Dermis microvascular lymphatic vessel endothelial cell (primary cell): ENCODE data around the gene FBXO41. TPM values are rescaled to one million over a fixed set of nuclear protein-coding genes. Genes with fewer than 3 reads are reported as not detected.

Source experiments
- DNase-seq, 2 donors: peaks; one replicate each; pipeline versions ENCODE4 v3.0.0 to v3.0.0-alpha.2; 2010; ENCODE audit warnings: low read depth in 2 of 2
- total RNA-seq: library from RNA; depleted of rRNA; stranded (reverse); fragments of >200 nt; gene quantifications from 2 replicates; pipeline ENCODE4 v1.2.1, GENCODE V29; 2014

Gene FBXO41
- total RNA-seq, 1 donor from 2014 or later, result 0.13 TPM

DNA sequence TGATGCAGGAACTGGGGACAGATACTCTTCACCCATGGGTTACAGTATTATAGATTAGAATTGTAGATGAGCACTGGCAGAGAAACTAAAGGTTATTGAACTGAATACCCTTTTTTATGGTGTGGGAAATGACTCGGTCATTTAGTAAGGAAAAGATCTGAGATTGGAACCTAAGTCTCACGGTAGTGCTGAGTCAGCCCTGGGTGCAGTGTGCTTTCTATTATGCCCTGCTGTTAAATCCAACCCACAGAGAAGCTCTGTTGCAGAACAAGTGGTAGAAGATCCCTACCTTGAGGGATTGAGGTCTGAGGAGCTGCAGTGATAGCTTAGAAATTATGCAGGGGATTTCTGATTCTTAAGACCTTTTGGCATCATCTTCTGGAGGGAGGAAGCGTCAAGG is 37.4 kb downstream of the FBXO41 start:
- DNase-seq, result no peak

DNA sequence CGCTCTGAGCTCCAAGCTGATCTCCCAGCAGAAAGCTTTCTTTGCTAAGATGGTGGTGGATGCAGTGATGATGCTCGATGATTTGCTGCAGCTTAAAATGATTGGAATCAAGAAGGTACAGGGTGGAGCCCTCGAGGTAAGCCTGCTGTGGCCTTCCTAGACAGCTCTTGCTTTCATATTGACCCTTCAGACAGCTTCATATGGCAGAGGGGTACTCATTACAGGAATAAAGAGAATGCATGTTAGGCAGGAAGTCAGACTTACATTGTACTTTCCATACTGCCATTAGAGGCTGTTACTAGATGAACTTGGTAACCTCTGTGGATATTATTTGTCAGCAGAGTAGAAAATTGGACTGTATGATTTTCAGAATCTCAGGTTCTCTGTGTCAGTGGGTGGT is 39.7 kb downstream of the FBXO41 start:
- DNase-seq, result no peak

DNA sequence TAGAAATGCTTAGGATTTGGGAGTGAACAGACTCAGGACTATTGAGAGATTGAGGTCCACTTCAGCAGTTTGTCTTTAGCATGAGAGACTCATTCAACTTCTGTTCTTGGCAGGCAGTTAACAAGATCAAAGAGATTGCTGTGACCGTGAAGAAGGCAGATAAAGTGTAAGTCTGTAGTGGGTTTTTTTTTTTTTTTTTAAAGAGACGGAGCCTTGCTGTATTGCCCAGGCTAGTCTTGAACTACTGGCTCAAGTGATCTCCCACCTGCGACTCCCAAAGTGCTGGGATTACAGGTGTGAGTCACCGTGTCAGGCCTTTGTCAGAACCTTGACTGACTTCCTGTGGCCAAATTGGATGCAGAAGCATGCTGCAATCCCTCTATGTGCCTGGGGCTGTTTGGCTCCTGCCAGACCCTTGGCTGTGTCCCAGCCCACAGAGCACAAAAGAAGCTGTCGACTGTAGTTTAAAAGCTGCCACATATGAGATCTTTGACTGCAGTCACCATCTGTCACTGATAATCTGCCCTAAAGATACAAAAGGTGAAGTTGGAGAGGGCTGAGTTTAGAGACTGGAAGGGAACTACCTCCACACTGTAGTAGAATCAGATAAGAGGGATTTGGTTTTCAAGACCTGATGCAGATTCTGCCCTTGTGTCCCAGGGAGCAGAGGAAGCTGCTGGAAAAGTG is 40.3 kb downstream of the FBXO41 start:
- DNase-seq, result no peak

DNA sequence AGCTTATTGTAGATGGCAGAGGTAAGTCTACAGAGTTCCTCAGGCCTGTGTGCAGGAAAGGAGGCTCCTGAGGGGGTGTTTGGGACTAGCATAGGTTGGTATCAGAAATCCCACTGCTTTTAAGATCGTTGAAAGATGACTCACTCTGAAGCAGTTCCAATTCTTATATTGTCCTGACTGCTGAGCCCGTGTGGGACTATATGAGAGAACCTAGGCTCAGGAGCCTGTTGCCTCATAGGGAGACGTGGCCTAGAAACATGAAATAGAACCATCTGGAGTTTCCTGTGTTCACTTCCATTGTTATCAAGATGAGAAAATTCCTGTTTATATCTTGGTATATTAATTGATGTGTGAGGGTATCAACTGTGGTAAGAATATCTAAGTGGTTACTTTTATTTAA is 44.5 kb downstream of the FBXO41 start:
- peak in 1 of 2 donors; percentile 81 for DNase-seq

DNA sequence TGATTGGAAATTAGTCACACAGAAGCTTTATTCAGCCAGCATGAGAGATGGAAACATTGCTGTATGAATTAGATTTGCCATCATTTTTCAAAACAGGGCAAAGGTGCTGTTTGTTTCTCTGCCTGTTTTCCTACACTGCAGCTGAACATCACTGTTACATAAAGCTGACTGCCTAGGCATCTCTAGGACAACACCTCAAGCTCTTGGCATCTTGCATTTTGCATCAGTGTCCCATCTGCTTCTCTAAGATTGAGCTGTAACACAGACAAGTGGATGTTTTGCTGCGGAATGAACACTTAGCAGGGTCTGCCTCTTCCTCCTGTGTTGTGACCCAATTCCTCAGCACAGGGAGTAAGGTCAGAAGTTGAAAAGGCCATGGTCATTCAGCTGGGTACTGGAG is 45.3 kb downstream of the FBXO41 start:
- DNase-seq, result no peak

DNA sequence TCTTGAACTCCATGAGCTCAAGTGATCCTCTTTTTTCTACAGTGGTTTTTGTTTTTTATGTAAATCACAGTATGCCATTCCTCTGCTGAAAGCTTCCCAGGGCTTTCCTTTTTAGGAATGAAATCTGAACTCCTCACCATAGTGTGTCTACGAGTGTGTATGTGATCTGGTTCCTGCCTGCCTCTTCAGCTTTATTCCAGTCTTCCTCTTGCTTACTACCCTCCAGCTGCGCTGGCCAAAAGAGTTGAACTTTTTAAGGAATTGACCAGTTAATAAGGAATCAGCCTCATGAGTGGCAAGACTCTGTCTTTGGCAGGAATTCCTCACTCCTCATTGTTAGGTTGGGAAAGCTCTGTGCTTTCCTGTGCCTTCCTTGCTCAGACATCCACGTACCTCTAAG is 46.1 kb downstream of the FBXO41 start:
- no peak for DNase-seq

DNA sequence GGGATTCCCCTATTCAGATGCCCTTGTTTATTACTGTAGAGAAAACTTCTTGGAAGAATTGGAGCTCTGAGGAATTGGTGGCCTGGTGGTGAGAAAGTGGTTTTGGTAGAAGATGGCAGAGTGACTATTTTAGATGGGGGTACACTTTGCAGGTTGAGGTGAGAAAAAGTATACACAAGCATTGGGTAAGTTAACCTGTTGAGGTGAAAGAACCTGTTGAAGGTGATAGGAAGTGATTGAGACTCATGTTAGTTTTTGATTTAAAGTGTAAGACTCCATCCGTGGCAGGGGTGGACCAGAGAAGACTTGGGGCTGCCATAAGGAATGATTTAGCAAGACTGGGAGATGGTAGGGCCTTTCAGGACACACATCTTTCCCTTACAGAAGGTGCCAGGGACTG is 47.1 kb downstream of the FBXO41 start:
- no peak for DNase-seq

DNA sequence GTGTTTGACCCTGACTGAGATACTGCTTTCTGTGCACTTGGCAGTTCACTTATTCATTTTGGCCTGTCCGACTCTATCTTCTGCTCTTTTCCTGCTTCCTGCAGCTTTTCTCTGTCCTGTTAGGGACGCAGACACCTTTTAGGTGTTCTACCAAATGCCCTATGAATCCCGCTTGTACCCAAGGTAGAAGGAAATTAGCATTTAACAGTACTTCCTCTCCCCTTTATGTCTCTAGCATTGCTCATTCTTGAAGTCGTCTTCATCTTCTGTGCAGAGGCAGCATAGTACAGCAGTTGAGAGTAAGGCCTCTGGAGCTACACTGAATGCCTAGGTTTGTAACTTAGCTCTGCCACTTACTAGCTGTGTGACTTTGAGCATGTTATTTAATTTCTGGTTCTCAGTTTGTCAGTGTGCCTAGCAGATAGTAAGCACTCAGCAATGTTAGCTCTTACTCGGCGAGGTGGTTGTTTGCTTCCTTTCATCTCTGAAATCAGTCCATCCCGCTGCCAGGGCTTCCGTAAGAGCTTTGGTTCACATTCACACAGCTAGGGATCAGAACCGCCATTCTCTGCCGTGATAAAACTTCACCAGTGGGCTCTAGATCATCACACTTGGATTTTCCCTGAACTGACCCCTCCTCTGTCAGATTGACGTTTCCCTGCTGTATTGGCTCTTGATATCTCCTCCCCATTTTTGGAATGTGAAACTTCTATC is 48.8 kb downstream of the FBXO41 start:
- no peak for DNase-seq

DNA sequence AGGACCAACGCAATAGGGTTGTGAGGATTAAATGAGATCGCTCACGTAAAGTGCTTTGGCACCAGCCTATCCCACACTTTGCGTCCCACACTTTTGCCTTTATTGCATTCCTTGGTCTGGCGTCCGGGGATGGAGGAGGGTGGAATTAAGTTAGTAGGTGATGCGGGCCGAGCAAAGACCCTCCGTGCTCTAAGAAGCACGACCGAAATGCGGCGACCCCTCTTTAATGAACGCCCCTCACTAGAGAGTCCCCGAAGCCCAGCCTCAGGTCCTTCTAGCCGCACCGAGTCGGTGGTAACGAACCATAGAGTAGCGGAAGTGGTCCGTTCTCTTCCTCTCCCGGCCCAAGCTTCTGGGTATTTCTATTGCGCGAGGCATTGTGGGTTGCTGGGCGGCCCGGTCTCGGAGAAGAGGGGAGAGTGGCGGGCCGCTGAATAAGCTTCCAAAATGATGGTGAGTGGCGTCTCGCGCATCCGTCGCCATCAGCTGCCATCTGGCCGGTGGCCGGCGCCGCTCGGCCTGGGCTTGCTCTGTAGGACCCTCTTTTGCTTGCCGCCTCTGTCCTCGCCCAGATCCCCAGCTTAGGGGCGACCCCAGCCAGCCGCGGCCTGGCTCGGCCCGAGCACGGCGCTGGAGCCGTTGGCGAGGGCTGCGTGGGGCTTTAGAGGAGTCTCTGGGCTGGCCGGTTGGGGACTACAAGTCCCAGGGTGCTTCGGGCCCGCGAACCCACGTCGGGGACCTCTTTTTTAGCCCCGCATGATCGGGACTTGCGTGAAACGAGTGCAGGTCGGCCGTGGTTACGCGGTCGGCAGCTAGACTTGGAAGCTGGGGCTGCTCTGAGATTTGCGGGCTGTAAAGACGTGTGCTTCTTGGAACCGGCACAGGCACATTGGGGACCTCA is 50.1 kb downstream of the FBXO41 start, which contains the start of gene CCT7:
Gene CCT7 (plus strand): TSS at position 377 of the 901 bp plus-strand sequence. CDS start 71 bp downstream, at position 448.
- DNase-seq, result peak; percentile 81 to 95

DNA sequence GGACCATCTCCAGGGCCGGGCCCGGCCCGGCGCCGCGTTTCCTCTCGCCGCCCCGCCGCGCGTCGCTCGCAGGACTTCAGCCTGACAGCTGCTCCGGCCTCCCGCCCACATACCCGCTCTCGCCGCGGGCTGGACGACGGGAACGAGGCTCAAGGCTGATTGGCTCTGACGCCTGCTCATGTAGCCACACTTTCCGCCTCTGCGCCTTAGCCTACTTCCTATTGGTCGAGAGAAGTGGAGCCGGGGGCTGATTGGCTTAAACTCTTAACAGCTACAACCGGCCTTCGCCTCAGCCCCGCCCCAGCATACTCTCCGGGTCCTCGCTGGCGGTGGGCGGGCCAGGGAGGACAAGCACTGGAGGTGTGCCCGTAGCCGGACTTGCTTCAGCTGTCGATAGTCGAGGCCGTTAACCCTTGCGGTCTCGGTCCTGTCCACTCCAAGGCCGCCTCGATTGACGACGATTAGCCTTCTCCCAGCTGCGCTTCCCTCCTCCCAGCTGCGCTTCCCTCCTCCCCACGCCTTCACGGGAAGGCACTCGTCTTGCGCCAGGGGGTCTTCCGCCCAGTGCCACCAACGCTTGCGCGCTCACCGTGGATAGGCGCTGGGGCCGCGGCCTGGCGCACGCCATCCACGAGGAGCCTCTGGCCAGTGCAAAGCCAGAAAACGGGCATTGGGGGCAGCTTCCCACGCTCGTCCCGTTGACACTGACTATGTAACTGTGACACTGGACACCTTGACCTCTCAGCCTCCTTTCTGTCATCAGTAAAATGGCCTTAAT is 50.9 kb downstream of the FBXO41 start, which contains the start of gene PRADC1:
Gene PRADC1 (minus strand): TSS at position 86 of the 778 bp plus-strand sequence. CDS start 79 bp downstream, at position 7.
- peak; percentile 99 to 100 for DNase-seq

DNA sequence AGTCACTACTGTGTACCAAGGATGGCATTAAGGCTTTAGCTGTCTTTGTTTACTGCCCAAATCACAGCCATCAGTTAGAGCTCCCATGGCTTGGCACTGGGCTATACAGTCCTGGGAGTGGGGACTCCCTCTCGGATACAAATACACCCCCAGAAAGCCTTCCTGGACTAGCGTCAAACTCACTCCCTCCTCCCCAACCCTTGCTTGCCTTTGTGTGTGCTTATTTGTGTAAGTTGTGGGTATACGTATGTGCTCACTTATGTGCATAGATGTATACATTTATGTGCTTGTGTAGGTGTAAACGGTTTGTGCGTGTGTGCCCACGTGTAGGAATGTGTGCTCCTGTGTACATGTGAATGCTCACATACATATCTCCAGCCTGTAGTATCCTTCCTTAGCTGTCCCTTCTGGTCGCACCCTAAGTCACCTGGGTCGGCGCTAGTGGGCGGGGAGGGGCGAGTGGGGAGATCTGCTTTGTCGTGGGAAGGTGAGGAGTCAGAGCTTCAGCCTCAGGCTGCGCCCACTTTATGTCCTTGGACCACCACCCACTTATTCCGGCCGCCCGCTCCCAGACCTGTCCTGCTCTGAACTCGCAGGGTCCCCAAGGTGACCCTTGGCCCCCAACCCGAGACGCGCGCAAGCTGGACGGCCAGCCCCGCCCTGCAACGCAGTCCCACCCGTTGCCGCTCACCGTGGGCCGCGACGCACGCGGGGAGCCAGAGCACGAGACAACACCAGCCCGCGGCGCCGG is 51.7 kb downstream of the FBXO41 start:
- DNase-seq, result peak in 1 of 2 donors; percentile 31

DNA sequence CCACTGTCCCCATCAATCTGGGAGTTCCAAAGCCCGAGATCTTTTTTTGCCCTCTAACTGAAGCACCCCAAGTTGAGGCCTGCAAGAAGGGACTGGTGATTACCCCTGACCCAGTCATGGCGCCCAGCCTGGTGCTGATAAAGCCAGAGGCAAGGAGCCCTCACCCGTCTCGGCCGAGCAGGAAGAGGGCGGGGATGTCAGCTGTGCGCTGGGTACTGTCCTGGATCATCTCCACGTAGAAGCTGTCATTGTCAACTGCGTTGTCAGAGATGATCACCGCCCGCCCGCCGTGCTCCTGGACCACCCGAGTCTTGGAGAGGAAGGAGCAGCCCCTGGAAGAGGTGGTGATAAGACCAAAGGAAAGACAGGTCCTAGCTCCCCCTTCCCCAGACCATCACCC is 55.6 kb downstream of the FBXO41 start:
- DNase-seq, result no peak

DNA sequence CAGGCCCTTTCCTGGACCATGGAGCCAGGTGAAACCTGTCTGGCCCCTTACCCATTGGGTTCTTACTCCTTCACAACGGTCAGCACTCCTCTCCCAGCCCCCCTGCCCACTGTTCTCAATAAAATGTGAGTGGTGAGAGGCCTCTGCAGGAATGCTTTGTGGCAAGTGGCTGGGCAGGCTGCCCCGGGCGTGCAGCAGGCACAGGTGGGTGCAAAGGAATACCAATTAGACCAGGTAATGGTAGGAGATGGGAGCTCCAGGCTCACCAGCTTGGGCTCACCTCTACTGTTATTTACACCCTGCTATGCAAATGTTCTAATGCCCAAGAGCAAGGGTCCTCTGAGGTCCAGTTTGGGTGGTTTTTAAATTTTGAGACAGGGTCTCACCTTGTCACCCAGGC is 57.2 kb downstream of the FBXO41 start:
- DNase-seq, result no peak

DNA sequence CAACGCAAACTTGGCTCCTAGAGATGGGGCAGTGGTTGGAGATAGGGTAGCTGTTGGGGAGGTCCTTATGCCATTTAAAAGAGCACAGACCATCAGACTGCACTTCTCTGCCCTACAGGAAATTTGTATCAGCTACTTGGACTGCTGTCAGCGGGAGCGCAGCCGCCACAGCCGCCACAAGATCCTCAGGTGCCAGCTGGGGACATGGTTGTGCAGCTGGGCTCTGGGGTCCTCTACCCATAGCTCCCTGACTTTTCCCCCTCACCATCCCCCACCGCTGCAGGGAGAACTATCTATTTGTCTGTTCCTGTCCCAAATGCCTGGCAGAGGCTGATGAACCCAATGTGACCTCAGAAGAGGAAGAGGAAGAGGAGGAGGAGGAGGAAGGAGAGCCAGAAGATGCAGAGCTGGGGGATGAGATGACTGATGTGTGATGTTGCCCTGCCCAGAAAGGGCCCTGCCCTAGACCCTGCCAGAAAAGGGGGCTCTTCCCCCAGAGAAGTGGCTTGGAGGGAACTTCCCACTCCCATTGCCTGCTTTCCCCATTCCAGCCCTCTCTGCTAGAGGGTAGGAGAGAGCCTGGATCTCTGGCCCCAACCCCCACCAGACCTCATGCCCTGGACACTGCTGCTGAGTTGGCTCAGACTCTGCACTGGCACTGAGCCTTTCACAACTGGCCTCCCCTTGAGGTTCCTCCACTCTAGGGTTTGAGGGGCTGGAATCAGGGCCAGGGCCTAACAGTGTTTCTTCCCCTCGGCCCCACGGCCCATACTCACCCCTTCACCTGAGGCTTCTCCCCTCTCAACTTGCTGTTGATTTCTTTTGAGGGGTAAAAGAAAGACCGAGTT is 58.5 kb downstream of the FBXO41 start:
- no peak for DNase-seq

DNA sequence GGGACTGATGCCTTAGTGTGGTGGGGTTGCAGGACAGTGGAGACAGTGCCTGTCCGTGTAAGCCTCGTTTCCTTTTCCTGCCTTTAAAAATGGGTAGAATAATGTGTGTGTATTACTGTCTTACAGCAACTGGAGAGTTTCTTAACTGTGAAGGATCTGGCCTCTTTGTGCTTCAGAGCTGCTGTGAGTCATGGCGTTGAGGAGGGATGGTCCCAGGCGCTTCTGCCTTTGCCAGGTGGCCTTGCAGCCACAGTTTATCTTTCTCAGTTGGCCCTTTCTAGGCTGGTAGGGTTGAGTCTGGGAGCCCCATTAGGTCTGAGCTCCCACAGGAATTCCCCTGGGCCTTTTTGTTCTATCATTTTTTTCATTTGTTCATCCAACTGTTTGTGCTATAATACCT is 60.5 kb downstream of the FBXO41 start:
- no peak for DNase-seq

DNA sequence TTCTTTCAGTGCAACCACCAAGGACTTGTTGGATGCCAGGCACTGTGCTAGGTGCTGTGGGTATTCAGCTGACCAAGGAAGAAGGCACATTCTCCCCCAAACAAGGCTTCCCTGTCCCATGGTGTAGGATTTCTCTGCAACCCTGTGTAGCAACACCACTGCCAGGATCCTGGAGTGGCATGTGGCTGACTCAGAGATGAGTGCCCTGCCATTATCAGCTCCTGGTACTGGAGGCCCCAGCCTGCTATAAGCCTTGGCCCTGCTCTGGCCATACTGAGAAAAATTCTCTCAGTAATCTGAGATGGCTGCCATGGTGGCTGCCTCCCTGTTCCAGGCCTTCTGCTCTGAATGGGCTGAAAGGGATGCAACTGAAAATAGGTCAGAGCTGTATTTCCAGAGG is 66.0 kb downstream of the FBXO41 start:
- DNase-seq, result no peak

DNA sequence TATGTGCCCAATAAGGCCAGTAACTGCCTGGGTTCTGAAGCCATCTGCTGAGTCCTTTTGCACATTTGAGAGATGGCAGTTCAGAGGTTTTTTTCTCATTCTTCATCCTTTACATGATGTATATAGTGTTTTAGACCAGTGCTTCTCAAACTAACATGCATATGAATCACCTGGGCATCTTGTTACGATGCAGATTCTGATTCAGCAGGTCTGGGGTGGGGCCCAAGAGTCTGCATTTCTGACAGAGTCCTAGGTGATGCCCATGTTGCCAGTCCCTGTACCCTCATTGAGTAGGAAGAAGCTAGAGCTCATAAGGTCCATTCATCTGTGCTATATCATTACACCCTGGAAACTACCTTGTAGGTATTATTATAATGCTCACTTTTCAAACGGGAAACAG is 66.5 kb downstream of the FBXO41 start:
- DNase-seq, result no peak

DNA sequence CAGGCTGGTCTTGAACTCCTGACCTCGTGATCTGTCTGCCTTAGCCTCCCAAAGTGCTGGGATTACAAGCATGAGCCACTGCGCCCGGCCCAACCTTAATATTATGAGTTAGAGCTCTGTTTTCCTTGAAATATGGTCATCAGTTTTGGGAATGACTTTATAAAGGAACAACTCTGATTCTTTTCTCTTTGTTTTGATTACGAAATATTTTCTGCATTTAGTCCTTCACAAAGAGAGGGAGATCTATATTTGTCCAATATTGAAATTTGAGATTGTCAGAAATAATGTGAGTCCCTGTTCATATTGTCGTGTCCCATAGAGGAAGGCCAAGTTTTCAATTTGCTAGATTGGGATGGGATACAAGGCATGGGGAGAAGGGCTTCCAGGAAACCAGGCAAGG is 67.1 kb downstream of the FBXO41 start:
- DNase-seq, result no peak

DNA sequence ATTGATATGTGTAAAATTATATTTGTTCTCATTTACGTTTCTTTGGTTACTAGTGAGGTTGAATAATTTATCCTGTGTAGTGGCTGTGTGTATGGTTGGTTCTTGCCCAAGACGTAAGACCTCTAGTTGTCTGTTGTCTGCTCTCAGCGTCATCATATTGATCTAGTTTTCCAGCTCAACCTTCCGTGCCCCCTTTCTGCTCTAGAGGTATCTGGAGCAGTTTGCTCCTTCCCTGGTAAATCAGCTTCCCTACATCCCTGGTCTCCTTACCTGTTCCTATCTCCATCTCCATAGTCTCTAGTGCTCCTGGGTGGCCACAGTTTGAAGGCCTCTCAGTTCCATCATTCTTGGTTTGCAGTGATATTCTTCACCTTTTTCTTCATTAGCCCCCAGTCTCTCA is 69.0 kb downstream of the FBXO41 start:
- no peak for DNase-seq
